MM.1S (cell line): ENCODE data around the gene APOBEC3B.
"Not testable (repeated sequence)": the region's sequence is repeated elsewhere in the genome, so short reads cannot be mapped to it uniquely, and the experiment has no call there.

Source experiments
- DNase-seq: peaks from one replicate; pipeline ENCODE4 v3.0.0-alpha.2; 2015
- H2AFZ ChIP-seq: fragments of 300-600 bp; sonication (generic); 2 replicates; pipeline ENCODE4 v1.6.0; 2016; ENCODE audit warnings: antibody characterized with exemption, low read length
- H3F3A ChIP-seq: fragments of 300-600 bp; sonication (generic); 2 replicates; pipeline ENCODE4 v1.6.1; 2016; ENCODE audit warnings: mild to moderate bottlenecking, antibody characterized with exemption, low read length, moderate library complexity, mixed read lengths; ENCODE audit not compliant: insufficient read depth
- H3K27ac ChIP-seq: fragments of 300-600 bp; sonication (generic); 2 replicates; pipeline ENCODE4 v1.5.1; 2016; ENCODE audit warnings: mild to moderate bottlenecking, low read length
- H3K27me3 ChIP-seq: fragments of 300-600 bp; sonication (generic); replicated peaks from 2 replicates; pipeline ENCODE4 v1.6.0; 2016; ENCODE audit warnings: low read length; ENCODE audit not compliant: insufficient read depth
- H3K36me3 ChIP-seq: fragments of 300-600 bp; sonication (generic); replicated peaks from 2 replicates; pipeline ENCODE4 v1.6.1; 2016; ENCODE audit warnings: mild to moderate bottlenecking, low read length, mixed read lengths; ENCODE audit not compliant: insufficient read depth
- H3K4me1 ChIP-seq: fragments of 300-600 bp; sonication (generic); 2 replicates; pipeline ENCODE4 v1.6.1; 2016; ENCODE audit warnings: low read length, mixed read lengths
- H3K4me2 ChIP-seq: fragments of 300-600 bp; sonication (generic); 2 replicates; pipeline ENCODE4 v1.6.0; 2016; ENCODE audit warnings: low read depth, low read length
- H3K4me3 ChIP-seq: fragments of 300-600 bp; sonication (generic); 2 replicates; pipeline ENCODE4 v1.5.1; 2016; ENCODE audit warnings: low read length, mixed read lengths
- H3K79me2 ChIP-seq: fragments of 300-600 bp; sonication (generic); 2 replicates; pipeline ENCODE4 v1.6.1; 2016; ENCODE audit warnings: mixed run types, low read length, mixed read lengths
- H3K9ac ChIP-seq: fragments of 300-600 bp; sonication (generic); 2 replicates; pipeline ENCODE4 v1.6.1; 2016; ENCODE audit warnings: low read length, mixed read lengths
- H3K9me2 ChIP-seq: fragments of 300-600 bp; sonication (generic); replicated peaks from 2 replicates; pipeline ENCODE4 v1.6.1; 2016; ENCODE audit warnings: mild to moderate bottlenecking, low read length, mixed read lengths; ENCODE audit not compliant: insufficient read depth
- H3K9me3 ChIP-seq: fragments of 300-600 bp; sonication (generic); replicated peaks from 2 replicates; pipeline ENCODE4 v1.6.1; 2016; ENCODE audit warnings: mild to moderate bottlenecking, low read length, mixed read lengths; ENCODE audit not compliant: insufficient read depth
- H4K20me1 ChIP-seq: fragments of 300-600 bp; sonication (generic); 2 replicates; pipeline ENCODE4 v1.6.1; 2016; ENCODE audit warnings: mild to moderate bottlenecking, low read length, moderate library complexity, mixed read lengths; ENCODE audit not compliant: insufficient read depth
- EZH2 ChIP-seq: fragments of 300-600 bp; sonication (generic); optimal IDR thresholded peaks from 2 replicates; pipeline ENCODE3; 2017; ENCODE audit warnings: low read depth, mild to moderate bottlenecking, antibody characterized with exemption, low read length, mixed read lengths
- EZH2phosphoT487 ChIP-seq: fragments of 300-600 bp; sonication (generic); IDR thresholded peaks from 2 replicates; pipeline ENCODE4 v1.6.1; 2018; ENCODE audit warnings: antibody characterized with exemption, low read length
- TF ChIP-seq, protein P1 (sequence below): fragments of 300-600 bp; sonication (generic); IDR thresholded peaks from 2 replicates; pipeline ENCODE4 v1.5.1; 2016; ENCODE audit warnings: antibody characterized with exemption, low read length, mixed read lengths

APOBEC3B gene

DNA sequence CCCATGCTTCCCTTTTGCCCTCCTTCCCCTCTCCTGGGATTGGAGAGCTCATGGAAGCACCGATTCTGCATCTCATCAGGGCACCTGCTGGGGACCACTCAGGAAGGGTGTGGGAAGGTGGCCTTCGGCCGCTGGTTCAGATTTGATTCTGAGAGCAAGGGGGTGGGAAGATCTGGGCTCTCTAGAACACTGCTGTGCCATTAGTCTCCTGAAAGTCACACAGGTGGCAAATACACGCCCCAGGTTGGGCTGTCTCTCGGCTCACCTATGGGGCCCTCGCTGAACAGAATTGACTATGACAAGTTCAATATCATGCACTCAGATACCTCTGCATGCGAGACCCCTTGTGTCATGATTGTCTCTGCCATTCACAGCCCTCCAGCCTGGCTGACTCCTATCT lies 37.5 kb upstream of the APOBEC3B start:
- no peak overlapping the region for H3K4me2 ChIP-seq
- H2AFZ ChIP-seq, result no peak overlapping the region
- H3K9me3 ChIP-seq, result no peaks in the 10 kb centered on the region
- no peaks in the 10 kb centered on the region for H3K9me2 ChIP-seq
- H3K4me1 ChIP-seq, result peaks cover 15% of the 10 kb centered on the region
- peaks cover 9% of the 10 kb centered on the region for H3F3A ChIP-seq
- no peaks in the 10 kb centered on the region for H3K36me3 ChIP-seq
- no peak overlapping the region for H3K4me3 ChIP-seq
- no peak for TF ChIP-seq EZH2
- TF ChIP-seq, protein P1, sequence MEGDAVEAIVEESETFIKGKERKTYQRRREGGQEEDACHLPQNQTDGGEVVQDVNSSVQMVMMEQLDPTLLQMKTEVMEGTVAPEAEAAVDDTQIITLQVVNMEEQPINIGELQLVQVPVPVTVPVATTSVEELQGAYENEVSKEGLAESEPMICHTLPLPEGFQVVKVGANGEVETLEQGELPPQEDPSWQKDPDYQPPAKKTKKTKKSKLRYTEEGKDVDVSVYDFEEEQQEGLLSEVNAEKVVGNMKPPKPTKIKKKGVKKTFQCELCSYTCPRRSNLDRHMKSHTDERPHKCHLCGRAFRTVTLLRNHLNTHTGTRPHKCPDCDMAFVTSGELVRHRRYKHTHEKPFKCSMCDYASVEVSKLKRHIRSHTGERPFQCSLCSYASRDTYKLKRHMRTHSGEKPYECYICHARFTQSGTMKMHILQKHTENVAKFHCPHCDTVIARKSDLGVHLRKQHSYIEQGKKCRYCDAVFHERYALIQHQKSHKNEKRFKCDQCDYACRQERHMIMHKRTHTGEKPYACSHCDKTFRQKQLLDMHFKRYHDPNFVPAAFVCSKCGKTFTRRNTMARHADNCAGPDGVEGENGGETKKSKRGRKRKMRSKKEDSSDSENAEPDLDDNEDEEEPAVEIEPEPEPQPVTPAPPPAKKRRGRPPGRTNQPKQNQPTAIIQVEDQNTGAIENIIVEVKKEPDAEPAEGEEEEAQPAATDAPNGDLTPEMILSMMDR, result no peak
- no peak for TF ChIP-seq EZH2phosphoT487
- H3K9ac ChIP-seq, result no peak overlapping the region
- no peak for DNase-seq
- H3K27ac ChIP-seq, result no peak overlapping the region
- peaks cover 10% of the 10 kb centered on the region for H3K27me3 ChIP-seq
- no peaks in the 10 kb centered on the region for H3K79me2 ChIP-seq
- no peaks in the 10 kb centered on the region for H4K20me1 ChIP-seq

DNA sequence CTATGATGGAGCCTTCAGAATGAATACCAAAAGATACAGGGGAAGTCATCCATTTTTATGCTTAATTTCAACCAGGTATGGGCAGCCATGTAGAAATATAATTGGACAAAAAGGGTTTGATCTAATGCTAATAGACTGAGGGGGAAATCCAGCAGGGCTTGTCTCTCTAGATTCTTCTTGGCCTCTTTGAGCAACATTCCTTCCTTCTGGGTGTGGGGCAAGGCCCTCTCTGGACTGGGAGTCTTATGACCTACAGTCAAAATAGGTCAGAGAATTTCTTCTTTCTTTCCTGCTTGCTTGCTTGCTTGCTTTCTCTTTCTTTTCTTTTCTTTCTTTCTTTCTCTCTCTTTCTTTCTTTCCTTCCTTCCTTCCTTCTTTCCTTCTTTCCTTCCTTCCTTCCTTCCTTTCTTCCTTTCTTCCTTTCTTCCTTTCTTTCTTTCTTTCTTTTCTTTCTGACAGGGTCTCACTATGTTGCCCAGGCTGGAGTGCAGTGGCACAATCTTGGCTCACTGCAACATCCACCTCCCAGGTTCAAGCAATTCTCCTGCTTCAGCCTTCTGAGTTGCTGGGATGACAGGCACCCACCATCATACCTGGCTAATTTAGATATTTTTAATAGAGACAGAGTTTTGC lies 36.3 kb upstream of the APOBEC3B start:
- H3F3A ChIP-seq, H3K9me3 ChIP-seq, H3K79me2 ChIP-seq, H2AFZ ChIP-seq, H3K36me3 ChIP-seq, H3K4me2 ChIP-seq, H3K4me3 ChIP-seq, H3K27ac ChIP-seq, H3K9ac ChIP-seq, H3K27me3 ChIP-seq, DNase-seq, H3K9me2 ChIP-seq, H4K20me1 ChIP-seq: not testable (repeated sequence)
- peaks cover 12% of the 10 kb centered on the region for H3K4me1 ChIP-seq

DNA sequence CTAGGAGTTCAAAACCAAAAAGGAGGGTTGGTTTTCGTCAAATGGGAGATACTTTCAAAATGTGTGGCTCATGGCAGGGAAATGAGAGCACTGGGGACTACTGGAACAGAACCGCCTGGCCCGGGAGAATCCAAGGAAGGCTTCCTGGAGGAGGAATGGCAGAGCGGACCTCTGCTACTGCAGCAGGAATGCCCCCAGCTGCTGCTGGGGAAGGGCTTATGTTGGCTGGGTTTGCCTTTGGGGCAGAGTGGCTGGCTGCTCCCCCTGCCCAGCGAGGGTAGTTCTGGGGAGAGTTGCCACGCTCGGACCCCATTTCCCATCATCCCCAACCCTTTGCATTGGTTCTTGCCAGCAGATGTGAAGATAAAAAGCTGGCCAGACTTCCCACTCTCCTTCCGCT lies 35.4 kb upstream of the APOBEC3B start:
- no peak overlapping the region for H3K4me3 ChIP-seq
- TF ChIP-seq EZH2 (no peak), EZH2phosphoT487 (no peak)
- TF ChIP-seq, protein P1, result no peak
- no peak overlapping the region for H3K27ac ChIP-seq
- H3K4me1 ChIP-seq, result peaks cover 4% of the 10 kb centered on the region
- H3K79me2 ChIP-seq, result no peaks in the 10 kb centered on the region
- peaks cover 10% of the 10 kb centered on the region for H3K27me3 ChIP-seq
- H3K36me3 ChIP-seq, result no peaks in the 10 kb centered on the region
- H2AFZ ChIP-seq, result no peak overlapping the region
- H4K20me1 ChIP-seq, result no peaks in the 10 kb centered on the region
- DNase-seq, result no peak
- H3K9ac ChIP-seq, result no peak overlapping the region
- H3K9me2 ChIP-seq, result no peaks in the 10 kb centered on the region
- no peaks in the 10 kb centered on the region for H3K9me3 ChIP-seq
- peaks cover 2% of the 10 kb centered on the region for H3F3A ChIP-seq
- no peak overlapping the region for H3K4me2 ChIP-seq

DNA sequence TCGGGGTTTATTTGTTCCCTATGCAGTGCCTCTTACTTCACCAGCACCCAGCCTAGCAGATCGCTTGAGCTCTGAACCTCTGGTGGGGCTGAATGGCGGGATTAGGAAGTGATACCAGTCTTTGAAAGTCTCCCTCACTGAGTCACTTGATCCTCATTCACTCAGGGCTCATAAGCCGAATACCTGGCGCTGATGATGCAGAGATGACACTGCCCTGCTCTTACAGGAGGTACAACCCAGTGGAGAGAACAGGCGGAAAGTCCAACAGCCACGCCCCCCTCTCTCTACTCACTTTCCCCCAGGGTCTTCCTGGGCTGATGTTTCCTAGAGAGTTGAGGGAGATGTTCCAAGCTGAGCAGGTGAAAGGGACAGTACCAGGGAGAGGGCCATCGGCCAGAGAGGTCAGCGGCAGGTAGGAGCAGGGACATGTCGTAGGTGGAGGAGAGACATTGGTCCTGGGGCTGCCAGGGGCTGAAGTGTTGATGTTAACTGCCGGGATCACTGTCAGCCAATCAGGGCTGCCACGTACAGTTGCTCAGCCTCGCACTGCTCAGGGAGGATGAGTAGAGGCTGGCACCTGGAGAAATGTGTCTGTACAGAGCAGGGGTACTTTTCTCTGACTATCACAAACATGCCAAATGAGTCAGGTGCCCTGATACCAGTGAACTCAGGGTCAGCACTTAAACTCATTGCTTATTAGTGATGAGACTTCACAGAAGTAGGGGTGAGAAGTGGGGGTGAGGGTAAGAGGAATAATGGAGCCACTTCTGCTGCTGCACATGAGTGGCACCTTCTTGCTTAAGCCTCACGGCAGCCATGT lies 34.6 kb upstream of the APOBEC3B start:
- no peaks in the 10 kb centered on the region for H3F3A ChIP-seq

More for the DNA sequence above, 34.6 kb upstream of the APOBEC3B start:
- no peak for DNase-seq
- Histone ChIP-seq H3K4me2 (no peak overlapping the region), H3K4me3 (no peak overlapping the region), H3K27ac (no peak overlapping the region), H3K9me2 (no peaks in the 10 kb centered on the region), H3K27me3 (peaks cover 9% of the 10 kb centered on the region), H2AFZ (no peak overlapping the region), H3K36me3 (no peaks in the 10 kb centered on the region), H3K4me1 (no peaks in the 10 kb centered on the region), H4K20me1 (no peaks in the 10 kb centered on the region), H3K9ac (no peak overlapping the region), H3K79me2 (no peaks in the 10 kb centered on the region), H3K9me3 (no peaks in the 10 kb centered on the region)
- TF ChIP-seq EZH2 (no peak), EZH2phosphoT487 (no peak)
- TF ChIP-seq, protein P1, result no peak
